Uterus (tissue), 4 donors: Measurements from ENCODE around the gene HTT. TPM values are rescaled to one million over a fixed set of nuclear protein-coding genes. Genes with fewer than 3 reads are reported as not detected.
"Not testable (repeated sequence)": the region's sequence is repeated elsewhere in the genome, so short reads cannot be mapped to it uniquely, and the experiment has no call there.

Source experiments
- DNase-seq, 2 donors: peaks; one replicate each; pipeline ENCODE4 v3.0.0-alpha.2; 2019 to 2020
- H3K27ac ChIP-seq, 2 donors: fragments of 200-600 bp; sonication (generic); 1 replicate in 1 of 2; 2 replicates in 1 of 2; pipeline ENCODE4 v1.5.1; 2016 to 2018
- H3K27me3 ChIP-seq, 2 donors: fragments of 200-600 bp; sonication (generic); one replicate each; pipeline ENCODE4 v1.5.1; 2018 to 2019; ENCODE audit warnings: control low read depth in 1 of 2
- H3K36me3 ChIP-seq, 2 donors: fragments of 200-600 bp; sonication (generic); one replicate each; pipeline ENCODE4 v1.5.1; 2019; ENCODE audit warnings: control low read depth in 1 of 2
- H3K4me1 ChIP-seq, 2 donors: fragments of 200-600 bp; sonication (generic); one replicate each; pipeline ENCODE4 v1.5.1; 2018 to 2019; ENCODE audit warnings: control low read depth in 1 of 2
- H3K4me3 ChIP-seq, 2 donors: fragments of 200-600 bp; sonication (generic); 1 replicate in 1 of 2; 2 replicates in 1 of 2; pipeline ENCODE4 v1.5.1; 2018 to 2019; ENCODE audit warnings: mild to moderate bottlenecking in 1 of 2
- H3K9me3 ChIP-seq, 2 donors: fragments of 200-600 bp; sonication (generic); one replicate each; pipeline ENCODE4 v1.5.1; 2019; ENCODE audit warnings: control low read depth in 1 of 2
- POLR2A ChIP-seq, 2 donors: fragments of 450-650 bp; IDR thresholded peaks; one replicate each; pipeline ENCODE4 v1.6.1; 2016; ENCODE audit warnings: antibody characterized with exemption in 2 of 2, mild to moderate bottlenecking in 1 of 2, moderate library complexity in 1 of 2
- intact Hi-C: fragments of 100-400 bp; cut with DNase I; formaldehyde crosslinking; loops from one replicate; pipeline ENCODE4 v1.15.1; 2023; ENCODE audit warnings: low total_unique reads
- total RNA-seq, 4 donors: library from RNA; depleted of rRNA in 3 of 4; stranded (reverse); fragments of >200 nt in 3 of 4; gene quantifications; one replicate each; pipeline versions ENCODE4 v1.1.0 to v1.2.4, GENCODE V29; 2014 to 2023
- TF ChIP-seq, protein P1 (sequence below), 4 experiments: fragments of 200-600 bp in 2 of 4; fragments of 450-650 bp in 2 of 4; sonication (generic) in 2 of 4; IDR thresholded peaks; one replicate each; pipeline ENCODE4 v1.5.1; 2016 to 2019; ENCODE audit warnings: antibody characterized with exemption in 4 of 4, mild to moderate bottlenecking in 2 of 4, moderate library complexity in 1 of 4
- donor health status: DM: yes; HTN: yes; CAD: no.

HTT gene
- total RNA-seq, 4 donors from 2014 or later: 10.9 to 81.4 (median 49.8) TPM

DNA sequence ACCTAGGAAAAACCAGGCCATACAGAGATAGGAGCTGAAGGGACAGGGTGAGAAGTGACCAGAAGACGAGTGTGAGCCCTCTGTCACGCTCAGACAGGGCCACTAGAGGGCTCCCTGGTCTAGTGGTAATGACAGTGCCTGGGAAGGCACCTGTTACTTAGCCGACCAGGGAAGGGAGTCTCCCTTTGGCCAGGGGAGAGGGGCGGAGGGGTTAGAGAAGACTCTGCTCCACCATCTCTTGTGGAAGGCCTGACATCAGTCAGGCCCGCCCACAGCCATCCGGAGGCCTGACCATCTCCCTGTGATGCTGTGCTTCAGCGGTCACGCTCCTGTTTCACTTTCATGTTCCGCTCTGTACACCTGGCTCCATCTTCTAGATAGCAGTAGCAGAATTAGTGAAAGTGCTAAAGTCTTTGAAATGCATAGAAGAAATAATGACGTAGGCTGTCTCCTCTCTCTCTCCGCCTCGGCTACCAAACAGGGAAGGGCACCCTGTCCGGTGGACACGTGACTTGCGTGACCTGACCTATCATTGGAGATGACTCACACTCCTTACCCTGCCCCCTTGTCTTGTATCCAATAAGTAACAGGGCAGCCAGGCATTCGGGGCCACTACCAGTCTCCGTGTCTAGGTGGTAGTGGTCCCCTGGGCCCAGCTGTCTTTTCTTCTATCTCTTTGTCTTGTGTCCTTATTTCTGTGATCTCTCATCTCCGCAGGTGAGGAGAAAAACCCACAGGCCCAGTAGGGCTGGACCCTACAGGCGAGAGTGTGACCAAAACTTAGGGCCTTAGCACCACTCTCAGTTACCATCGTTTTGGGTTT lies 26.8 kb upstream of the HTT start:
- TF ChIP-seq, protein P1, sequence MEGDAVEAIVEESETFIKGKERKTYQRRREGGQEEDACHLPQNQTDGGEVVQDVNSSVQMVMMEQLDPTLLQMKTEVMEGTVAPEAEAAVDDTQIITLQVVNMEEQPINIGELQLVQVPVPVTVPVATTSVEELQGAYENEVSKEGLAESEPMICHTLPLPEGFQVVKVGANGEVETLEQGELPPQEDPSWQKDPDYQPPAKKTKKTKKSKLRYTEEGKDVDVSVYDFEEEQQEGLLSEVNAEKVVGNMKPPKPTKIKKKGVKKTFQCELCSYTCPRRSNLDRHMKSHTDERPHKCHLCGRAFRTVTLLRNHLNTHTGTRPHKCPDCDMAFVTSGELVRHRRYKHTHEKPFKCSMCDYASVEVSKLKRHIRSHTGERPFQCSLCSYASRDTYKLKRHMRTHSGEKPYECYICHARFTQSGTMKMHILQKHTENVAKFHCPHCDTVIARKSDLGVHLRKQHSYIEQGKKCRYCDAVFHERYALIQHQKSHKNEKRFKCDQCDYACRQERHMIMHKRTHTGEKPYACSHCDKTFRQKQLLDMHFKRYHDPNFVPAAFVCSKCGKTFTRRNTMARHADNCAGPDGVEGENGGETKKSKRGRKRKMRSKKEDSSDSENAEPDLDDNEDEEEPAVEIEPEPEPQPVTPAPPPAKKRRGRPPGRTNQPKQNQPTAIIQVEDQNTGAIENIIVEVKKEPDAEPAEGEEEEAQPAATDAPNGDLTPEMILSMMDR (IDR thresholded peaks at IDR 0.05): peak; percentile 39 to 65 (median 62)
- TF ChIP-seq POLR2A (IDR thresholded peaks at IDR 0.05): no peak
- Histone ChIP-seq H3K27me3 (no peaks in the 10 kb centered on the region), H3K36me3 (no peaks in the 10 kb centered on the region), H3K27ac (no peak overlapping the region), H3K4me1 (no peaks in the 10 kb centered on the region), H3K4me3 (no peak overlapping the region), H3K9me3 (no peaks in the 10 kb centered on the region)
- intact Hi-C loops: no loop called here
- peak; percentile 43 to 44 for DNase-seq

DNA sequence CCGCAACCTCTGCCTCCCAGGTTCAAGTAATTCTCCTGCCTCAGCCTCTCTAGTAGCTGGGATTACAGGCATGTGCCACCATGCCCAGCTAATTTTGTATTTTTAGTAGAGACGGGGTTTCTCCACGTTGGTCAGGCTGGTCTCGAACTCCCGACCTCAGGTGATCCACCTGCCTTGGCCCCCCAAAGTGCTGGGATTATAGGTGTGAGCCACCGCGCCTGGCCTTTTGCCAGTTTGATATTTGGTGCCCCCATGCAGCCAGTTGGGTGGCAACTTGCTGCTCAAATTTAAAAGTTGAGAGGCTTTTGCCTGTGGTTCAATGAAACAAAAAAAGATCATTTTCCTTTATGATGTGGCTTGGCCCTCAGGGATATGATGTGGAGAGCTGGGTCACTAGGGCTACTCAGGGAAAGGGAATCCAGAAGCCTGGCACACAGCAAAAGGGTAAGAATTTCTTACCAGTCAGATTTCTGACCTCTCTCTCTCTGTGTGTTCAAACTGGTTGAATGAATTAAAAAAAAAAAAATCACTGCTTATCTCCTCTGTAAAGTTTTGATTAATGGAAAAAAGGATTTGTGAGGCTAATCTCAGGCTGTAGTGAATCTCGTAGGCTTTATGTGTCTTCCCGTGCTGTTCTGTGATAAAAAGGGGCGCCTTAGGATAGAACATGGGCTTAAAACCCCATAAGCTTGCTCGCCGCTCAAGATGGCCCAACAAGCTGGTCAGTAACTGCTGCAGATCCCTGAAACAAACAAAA lies 23.2 kb upstream of the HTT start:
- H3K9me3 ChIP-seq, H3K36me3 ChIP-seq, H3K27me3 ChIP-seq, H3K27ac ChIP-seq, H3K4me3 ChIP-seq, H3K4me1 ChIP-seq, intact Hi-C loops, DNase-seq: not testable (repeated sequence)

DNA sequence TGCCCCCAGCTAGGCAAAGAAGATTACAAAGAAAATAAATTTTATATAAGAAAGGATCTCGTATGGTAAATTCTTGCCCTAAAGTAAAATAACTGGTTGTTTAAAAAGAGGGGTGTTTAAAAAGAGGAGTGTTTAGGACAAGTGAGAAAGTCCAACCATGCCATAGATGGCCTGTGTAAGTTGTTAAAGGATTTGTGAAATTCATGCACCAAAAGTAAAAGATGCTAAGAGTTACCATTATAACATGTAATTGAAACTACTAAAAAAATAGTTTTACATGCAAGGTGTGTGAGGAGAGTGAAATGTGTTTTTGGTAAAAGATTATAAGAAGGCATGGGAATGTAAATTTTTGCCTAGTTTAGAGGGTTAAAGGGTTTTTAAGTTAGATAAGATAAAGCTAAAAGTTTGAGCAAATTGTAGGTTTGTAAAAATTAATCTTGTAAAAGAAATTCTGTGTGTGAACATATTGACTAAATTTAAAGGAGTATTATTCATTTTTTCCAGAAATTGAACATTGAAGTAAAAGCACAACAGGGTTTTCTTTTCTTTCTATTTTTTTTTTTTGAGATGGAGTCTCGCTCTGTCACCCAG lies 20.2 kb upstream of the HTT start:
- no peaks in the 10 kb centered on the region for H3K9me3 ChIP-seq
- no peak for DNase-seq
- H3K27ac ChIP-seq: no peak overlapping the region
- no peak for TF ChIP-seq POLR2A (IDR thresholded peaks at IDR 0.05)
- TF ChIP-seq, protein P1 (IDR thresholded peaks at IDR 0.05): no peak
- no peaks in the 10 kb centered on the region for H3K4me1 ChIP-seq
- H3K4me3 ChIP-seq: no peak overlapping the region
- H3K36me3 ChIP-seq: no peaks in the 10 kb centered on the region
- intact Hi-C loops: no loop called here
- H3K27me3 ChIP-seq: no peaks in the 10 kb centered on the region

DNA sequence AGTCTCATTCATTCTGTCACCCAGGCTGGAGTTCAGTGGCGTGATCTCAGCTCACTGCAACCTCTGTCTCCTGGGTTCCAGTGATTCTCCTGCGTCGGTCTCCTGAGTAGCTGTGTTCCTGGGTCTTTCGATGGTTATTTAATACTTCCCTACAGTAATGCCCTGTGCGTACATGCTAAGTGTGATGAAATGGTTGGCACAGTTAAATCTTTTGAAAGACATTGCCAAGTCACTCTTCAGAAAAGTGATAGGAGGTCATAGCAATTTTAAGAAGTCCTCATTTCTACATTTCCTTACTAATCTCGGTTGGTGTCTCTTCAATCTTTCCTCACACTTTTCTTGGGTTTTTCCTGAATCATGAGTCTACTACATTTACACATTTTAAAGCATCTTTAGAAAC lies 14.5 kb upstream of the HTT start:
- H3K4me1 ChIP-seq: no peaks in the 10 kb centered on the region
- H3K4me3 ChIP-seq: no peak overlapping the region
- H3K27ac ChIP-seq: no peak overlapping the region
- H3K36me3 ChIP-seq: no peaks in the 10 kb centered on the region
- no peaks in the 10 kb centered on the region for H3K27me3 ChIP-seq
- intact Hi-C loops: no loop called here
- no peaks in the 10 kb centered on the region for H3K9me3 ChIP-seq
- TF ChIP-seq, protein P1 (IDR thresholded peaks at IDR 0.05): no peak
- no peak for TF ChIP-seq POLR2A (IDR thresholded peaks at IDR 0.05)
- no peak for DNase-seq

DNA sequence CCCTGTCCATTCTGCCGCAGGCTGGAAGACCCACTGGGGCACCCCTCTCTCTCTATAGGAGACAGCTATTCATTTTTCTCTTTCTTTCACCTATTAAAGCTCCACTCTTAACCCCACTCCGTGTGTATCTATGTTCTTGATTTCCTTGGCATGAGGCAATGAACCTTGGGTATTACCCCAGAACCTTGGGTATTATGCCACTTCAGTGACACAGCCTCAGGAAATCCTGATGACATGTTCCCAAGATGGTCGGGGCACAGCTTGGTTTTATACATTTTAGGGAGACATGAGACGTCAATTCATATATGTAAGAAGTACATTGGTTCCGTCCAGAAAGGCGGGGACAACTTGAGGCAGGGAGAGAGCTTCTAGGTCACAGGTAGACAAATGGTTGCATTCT lies 13.5 kb upstream of the HTT start:
- H3K4me1 ChIP-seq: no peaks in the 10 kb centered on the region
- H3K27me3 ChIP-seq: no peaks in the 10 kb centered on the region
- DNase-seq: no peak
- H3K4me3 ChIP-seq: no peak overlapping the region
- TF ChIP-seq, protein P1 (IDR thresholded peaks at IDR 0.05): no peak
- no peak for TF ChIP-seq POLR2A (IDR thresholded peaks at IDR 0.05)
- no peaks in the 10 kb centered on the region for H3K9me3 ChIP-seq
- intact Hi-C loops: no loop called here
- no peaks in the 10 kb centered on the region for H3K36me3 ChIP-seq
- no peak overlapping the region for H3K27ac ChIP-seq
